OCI-LY7 (cell line): ENCODE measurements around the gene SAYSD1. TPM values are rescaled to one million over a fixed set of nuclear protein-coding genes. Genes with fewer than 3 reads are reported as not detected.

ENCODE experiments used
- BruUV-seq: library from RNA; stranded (reverse); fragments of 400-500 nt; replicated peaks from 2 replicates; lab custom pipeline; 2021; lab: Mats Ljungman, UMichigan
- CTCF ChIA-PET: fragments of 300-600 bp; sonication (Branson Sonifier 250); formaldehyde crosslinking; loops from one replicate; lab custom pipeline; 2022; ENCODE audit warnings: antibody characterized with exemption; ENCODE audit not compliant: unreplicated experiment; lab: Charles Lee
- POLR2A ChIA-PET: fragments of 300-600 bp; sonication (Branson Sonifier 250); formaldehyde crosslinking; loops from one replicate; lab custom pipeline; 2022; ENCODE audit warnings: antibody characterized with exemption; lab: Charles Lee
- DNase-seq: peaks from one replicate; pipeline ENCODE4 v3.0.0-alpha.2; 2015; ENCODE audit warnings: low spot score
- H2AFZ ChIP-seq: fragments of 200-600 bp; sonication (generic), shearing (Covaris generic); 2 replicates; pipeline ENCODE4 v1.6.1; 2014; ENCODE audit warnings: mild to moderate bottlenecking, antibody characterized with exemption, low read length, moderate library complexity
- H3K27ac ChIP-seq: fragments of 200-600 bp; sonication (generic); 2 replicates; pipeline ENCODE4 v1.5.1; 2014; ENCODE audit warnings: mixed run types, low read depth, mild to moderate bottlenecking, moderate library complexity, low read length, inconsistent platforms; ENCODE audit not compliant: poor library complexity, severe bottlenecking
- H3K36me3 ChIP-seq: fragments of 200-600 bp; sonication (generic); 2 replicates; pipeline ENCODE4 v1.6.1; 2014; ENCODE audit warnings: mild to moderate bottlenecking, antibody characterized with exemption, low read length, moderate library complexity, mixed read lengths; ENCODE audit not compliant: insufficient read depth
- H3K4me1 ChIP-seq: fragments of 200-600 bp; sonication (generic); 2 replicates; pipeline ENCODE4 v1.5.1; 2014; ENCODE audit warnings: mild to moderate bottlenecking, low read length; ENCODE audit not compliant: insufficient read depth, poor library complexity, severe bottlenecking
- H3K4me2 ChIP-seq: fragments of 200-600 bp; sonication (generic); 2 replicates; pipeline ENCODE4 v1.6.1; 2014; ENCODE audit warnings: mild to moderate bottlenecking, low read length
- H3K4me3 ChIP-seq: fragments of 200-600 bp; sonication (generic); 2 replicates; pipeline ENCODE4 v1.5.1; 2014; ENCODE audit warnings: mild to moderate bottlenecking, low read depth, low read length; ENCODE audit not compliant: poor library complexity, severe bottlenecking
- H3K79me2 ChIP-seq: fragments of 200-600 bp; sonication (generic); 2 replicates; pipeline ENCODE4 v1.6.1; 2016; ENCODE audit warnings: low read depth, mild to moderate bottlenecking, low read length, moderate library complexity, mixed read lengths; ENCODE audit not compliant: insufficient read depth
- H3K9me2 ChIP-seq: fragments of 200-600 bp; sonication (generic); 2 replicates; pipeline ENCODE4 v1.6.1; 2016; ENCODE audit warnings: mild to moderate bottlenecking, low read length, mixed read lengths; ENCODE audit not compliant: insufficient read depth
- H3K9me3 ChIP-seq: fragments of 200-600 bp; sonication (generic); 2 replicates; pipeline ENCODE4 v1.6.1; 2014; ENCODE audit warnings: mild to moderate bottlenecking, mixed run types, low read length, mixed read lengths
- H4K20me1 ChIP-seq: fragments of 200-600 bp; sonication (generic); 2 replicates; pipeline ENCODE4 v1.6.1; 2014; ENCODE audit warnings: mild to moderate bottlenecking, antibody characterized with exemption, low read length, moderate library complexity, mixed read lengths; ENCODE audit not compliant: insufficient read depth
- CTCF ChIP-seq: fragments of 200-600 bp; sonication (generic); conservative IDR thresholded peaks from 2 replicates; pipeline ENCODE4 v1.5.1; 2014; ENCODE audit warnings: mild to moderate bottlenecking, antibody characterized with exemption, low read length, moderate library complexity, mixed read lengths
- EZH2phosphoT487 ChIP-seq: fragments of 200-600 bp; sonication (generic); IDR thresholded peaks from 2 replicates; pipeline ENCODE4 v1.6.1; 2018; ENCODE audit warnings: low read depth, borderline replicate concordance, mild to moderate bottlenecking, mixed run types, antibody characterized with exemption, low read length, moderate library complexity, mixed read lengths
- intact Hi-C: fragments of 100-400 bp; cut with micrococcal nuclease; formaldehyde crosslinking; loops from one replicate; pipeline ENCODE4 v1.10.0; 2022; ENCODE audit not compliant: unreplicated experiment
- total RNA-seq, 2 experiments: library from RNA; depleted of rRNA in 1 of 2; stranded (reverse); fragments of >200 nt in 1 of 2; shearing (Covaris generic) in 1 of 2; gene quantifications; 2 replicates each; pipeline ENCODE4 v1.2.3, GENCODE V29; 2014 to 2022

SAYSD1 gene
- total RNA-seq, 2 experiments from 2014 or later = 10.7 to 14.1 TPM

GRCh38 chr6:39114388-39114703 lies 640 bp downstream of the SAYSD1 start:
- no peaks in the 10 kb centered on the region; the same call in 1 of the 2 replicates for H3K79me2 ChIP-seq
- no peaks in the 10 kb centered on the region for H3K9me2 ChIP-seq
- BruUV-seq = no TSS peak
- H3K4me2 ChIP-seq = peak overlapping the region; percentile 95
- peak overlapping the region; percentile 77 for H3K27ac ChIP-seq
- H3K4me3 ChIP-seq = peak overlapping the region; percentile 72
- peaks cover 7% of the 10 kb centered on the region; the same call in 1 of the 2 replicates for H3K36me3 ChIP-seq
- CTCF ChIA-PET = no interaction called here
- intact Hi-C loops = loop anchor here (5.0 kb wide), 1 partner anchor 412 kb away; the partner anchor contains the start of gene GLO1
- TF ChIP-seq EZH2phosphoT487 = no peak
- TF ChIP-seq CTCF = no peak
- H4K20me1 ChIP-seq = no peaks in the 10 kb centered on the region
- POLR2A ChIA-PET = interaction anchor here (1.0 to 1.7 kb wide), 3 partner anchors 8 to 54 kb away, joined by 3 to 5 read pairs (median 3); no protein-coding TSS in a partner anchor
- peak overlapping the region; percentile 97 for H2AFZ ChIP-seq
- H3K4me1 ChIP-seq = peaks cover 18% of the 10 kb centered on the region
- DNase-seq = no peak
- no peaks in the 10 kb centered on the region for H3K9me3 ChIP-seq

- Histone ChIP-seq H3K9me2 (no peaks in the 10 kb centered on the region), H4K20me1 (no peaks in the 10 kb centered on the region), H3K9me3 (no peaks in the 10 kb centered on the region), H3K79me2 (no peaks in the 10 kb centered on the region; the same call in 1 of the 2 replicates), H3K4me3 (peak overlapping the region; percentile 72), H3K27ac (peak overlapping the region; percentile 77), H3K4me2 (peak overlapping the region; percentile 95), H2AFZ (peak overlapping the region; percentile 97), H3K4me1 (peaks cover 18% of the 10 kb centered on the region), H3K36me3 (peaks cover 8% of the 10 kb centered on the region; the same call in 1 of the 2 replicates)
- ChIA-PET CTCF (no interaction called here), POLR2A (interaction anchor here (1.0 to 1.7 kb wide), 2 partner anchors 11 to 55 kb away, joined by 3 to 5 read pairs; no protein-coding TSS in a partner anchor)
- intact Hi-C loops = loop anchor here (5.0 kb wide), 1 partner anchor 411 kb away; the partner anchor contains the start of gene GLO1
- BruUV-seq = TSS peak; percentile 67
- no peak for DNase-seq
- no peak for TF ChIP-seq CTCF
These were observed 1.2 kb downstream of the SAYSD1 start for GRCh38 chr6:39113788-39114187.

GRCh38 chr6:39111280-39111679 lies 3.7 kb downstream of the SAYSD1 start:
- H3K9me2 ChIP-seq = no peaks in the 10 kb centered on the region
- no peaks in the 10 kb centered on the region for H4K20me1 ChIP-seq
- no peak overlapping the region for H3K27ac ChIP-seq
- ChIA-PET CTCF (interaction anchor here (0.6 kb wide), 1 partner anchor 1786 kb away, joined by 3 read pairs; no protein-coding TSS in a partner anchor), POLR2A (interaction anchor here (0.6 to 1.1 kb wide), 3 partner anchors 23 to 533 kb away, joined by 3 to 4 read pairs (median 3); no protein-coding TSS in a partner anchor)
- H3K36me3 ChIP-seq = peaks cover 8% of the 10 kb centered on the region; the same call in 1 of the 2 replicates
- no peak for DNase-seq
- no peaks in the 10 kb centered on the region; the same call in 1 of the 2 replicates for H3K79me2 ChIP-seq
- no peak overlapping the region for H3K4me2 ChIP-seq
- no peaks in the 10 kb centered on the region for H3K9me3 ChIP-seq
- intact Hi-C loops = loop anchor here (5.0 kb wide), 1 partner anchor 409 kb away; the partner anchor contains the start of gene GLO1
- no peak for TF ChIP-seq CTCF
- H3K4me3 ChIP-seq = no peak overlapping the region
- H3K4me1 ChIP-seq = peaks cover 18% of the 10 kb centered on the region
- no peak overlapping the region for H2AFZ ChIP-seq
- BruUV-seq = no TSS peak
